Osteocyte (in vitro differentiated cells): ENCODE measurements around the gene SLC24A5. TPM values are rescaled to one million over a fixed set of nuclear protein-coding genes. Genes with fewer than 3 reads are reported as not detected.
A peak's percentile ranks its signal among the peaks of the same experiment; 100 is the strongest.

Source experiments
- DNase-seq: peaks from one replicate; pipeline ENCODE4 v3.0.0; 2021; ENCODE audit warnings: mixed read lengths; ENCODE audit not compliant: unreplicated experiment; ENCODE audit errors: extremely low spot score
- H3K27ac Mint-ChIP-seq: one replicate; pipeline ENCODE4 v1.8.0; 2021; ENCODE audit warnings: mild to moderate bottlenecking, mixed read lengths; ENCODE audit not compliant: unreplicated experiment
- H3K27me3 Mint-ChIP-seq: one replicate; pipeline ENCODE4 v1.8.0; 2021; ENCODE audit warnings: mixed read lengths; ENCODE audit not compliant: unreplicated experiment
- H3K36me3 Mint-ChIP-seq: one replicate; pipeline ENCODE4 v1.8.0; 2021; ENCODE audit warnings: mixed read lengths; ENCODE audit not compliant: unreplicated experiment
- H3K4me1 Mint-ChIP-seq: one replicate; pipeline ENCODE4 v1.8.0; 2021; ENCODE audit warnings: mixed read lengths; ENCODE audit not compliant: unreplicated experiment
- H3K4me3 Mint-ChIP-seq: one replicate; pipeline ENCODE4 v1.8.0; 2021; ENCODE audit warnings: mild to moderate bottlenecking, moderate library complexity, mixed read lengths; ENCODE audit not compliant: unreplicated experiment
- H3K9me3 Mint-ChIP-seq: one replicate; pipeline ENCODE4 v1.8.0; 2021; ENCODE audit warnings: mixed read lengths; ENCODE audit not compliant: unreplicated experiment
- total RNA-seq: library from RNA; stranded (reverse); gene quantifications from 2 replicates; pipeline ENCODE4 v1.2.1, GENCODE V29; 2021
- TF ChIP-seq, protein P1 (sequence below): fragments of 200-600 bp; sonication (generic); IDR thresholded peaks from 2 replicates; pipeline ENCODE4 v1.5.0; 2021; ENCODE audit warnings: antibody characterized with exemption, mild to moderate bottlenecking, moderate library complexity

Gene SLC24A5
- total RNA-seq, 1 donor from 2014 or later, result not detected

DNA sequence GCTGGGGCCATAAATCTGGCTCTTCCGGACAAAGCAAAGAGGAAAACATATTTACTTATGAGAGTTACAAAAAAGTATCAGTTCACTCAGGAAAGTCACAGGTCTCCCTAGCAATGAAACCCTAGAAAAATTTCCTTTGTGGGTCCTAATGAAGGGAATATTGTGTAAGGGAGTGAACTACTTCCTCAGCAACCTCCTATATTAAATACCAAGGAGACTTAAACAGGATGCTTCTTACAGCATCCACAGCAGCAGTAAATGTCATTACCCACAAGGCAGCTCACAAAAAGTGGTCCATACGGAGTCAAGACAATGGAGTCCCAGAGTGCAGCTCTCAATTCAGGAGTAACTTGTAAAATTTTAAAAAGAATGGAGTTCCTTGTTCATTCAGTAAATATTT, 14.9 kb upstream of the SLC24A5 start:
- Mint-ChIP-seq H3K4me3 (no peak overlapping the region), H3K36me3 (no peaks in the 10 kb centered on the region), H3K27me3 (peaks cover 49% of the 10 kb centered on the region), H3K27ac (no peak overlapping the region), H3K4me1 (no peaks in the 10 kb centered on the region), H3K9me3 (no peaks in the 10 kb centered on the region)
- DNase-seq, result no peak
- TF ChIP-seq, protein P1, sequence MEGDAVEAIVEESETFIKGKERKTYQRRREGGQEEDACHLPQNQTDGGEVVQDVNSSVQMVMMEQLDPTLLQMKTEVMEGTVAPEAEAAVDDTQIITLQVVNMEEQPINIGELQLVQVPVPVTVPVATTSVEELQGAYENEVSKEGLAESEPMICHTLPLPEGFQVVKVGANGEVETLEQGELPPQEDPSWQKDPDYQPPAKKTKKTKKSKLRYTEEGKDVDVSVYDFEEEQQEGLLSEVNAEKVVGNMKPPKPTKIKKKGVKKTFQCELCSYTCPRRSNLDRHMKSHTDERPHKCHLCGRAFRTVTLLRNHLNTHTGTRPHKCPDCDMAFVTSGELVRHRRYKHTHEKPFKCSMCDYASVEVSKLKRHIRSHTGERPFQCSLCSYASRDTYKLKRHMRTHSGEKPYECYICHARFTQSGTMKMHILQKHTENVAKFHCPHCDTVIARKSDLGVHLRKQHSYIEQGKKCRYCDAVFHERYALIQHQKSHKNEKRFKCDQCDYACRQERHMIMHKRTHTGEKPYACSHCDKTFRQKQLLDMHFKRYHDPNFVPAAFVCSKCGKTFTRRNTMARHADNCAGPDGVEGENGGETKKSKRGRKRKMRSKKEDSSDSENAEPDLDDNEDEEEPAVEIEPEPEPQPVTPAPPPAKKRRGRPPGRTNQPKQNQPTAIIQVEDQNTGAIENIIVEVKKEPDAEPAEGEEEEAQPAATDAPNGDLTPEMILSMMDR, result no peak

DNA sequence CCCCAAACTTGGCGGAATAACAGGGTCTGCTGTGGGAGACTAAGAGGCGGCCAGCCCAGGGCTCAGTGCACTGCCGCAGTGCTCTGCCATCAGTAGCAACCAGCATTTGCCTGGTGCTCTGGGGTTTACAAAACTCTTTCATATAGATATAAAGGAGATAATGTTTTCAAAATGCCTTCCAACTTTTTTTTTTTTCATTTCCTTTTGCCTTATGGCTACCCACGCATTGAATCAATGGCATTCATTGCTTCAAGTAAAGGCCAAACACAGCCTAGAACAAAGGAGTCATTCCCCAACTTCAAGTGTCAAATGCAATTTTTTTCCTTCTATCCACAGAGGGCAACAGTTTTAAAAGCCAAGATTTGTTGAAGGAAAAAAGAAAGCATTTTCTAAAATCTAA, 11.6 kb upstream of the SLC24A5 start:
- H3K4me1 Mint-ChIP-seq, result no peaks in the 10 kb centered on the region
- no peaks in the 10 kb centered on the region for H3K9me3 Mint-ChIP-seq
- H3K4me3 Mint-ChIP-seq, result no peak overlapping the region
- H3K36me3 Mint-ChIP-seq, result no peaks in the 10 kb centered on the region
- DNase-seq, result no peak
- no peak overlapping the region for H3K27ac Mint-ChIP-seq
- peaks cover 35% of the 10 kb centered on the region for H3K27me3 Mint-ChIP-seq
- TF ChIP-seq, protein P1, result no peak

DNA sequence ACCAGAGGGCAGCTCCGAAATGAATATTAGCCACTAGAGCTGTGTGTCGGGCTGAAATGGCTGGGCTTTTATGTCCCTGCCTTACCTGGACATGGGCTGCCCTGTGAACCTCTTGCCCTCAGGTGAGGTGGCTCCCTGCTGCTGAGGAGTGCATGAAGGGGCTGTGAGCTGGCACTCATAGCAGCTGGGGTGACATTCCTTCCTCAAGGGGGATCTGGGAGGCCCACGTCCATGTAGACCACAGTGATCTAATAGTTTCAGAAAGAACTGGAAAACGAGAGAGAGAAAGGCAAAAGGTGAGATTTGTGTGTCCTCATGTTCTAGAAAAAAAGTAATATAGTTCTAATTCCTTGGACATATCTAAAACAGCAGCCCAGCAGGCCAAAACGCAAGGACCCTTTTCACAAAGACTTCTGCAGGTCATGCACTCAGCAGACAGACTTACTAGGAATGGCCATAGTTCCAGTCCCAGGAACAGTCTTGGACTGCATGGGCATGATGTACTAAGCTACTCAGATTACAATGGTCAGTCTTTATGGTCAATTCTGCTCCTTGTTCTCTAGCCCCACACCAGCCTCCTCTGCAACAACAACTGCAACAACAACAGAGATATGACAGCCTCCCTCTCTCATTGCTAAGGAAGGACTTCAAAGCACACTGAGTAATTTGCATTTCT, 10.8 kb upstream of the SLC24A5 start:
- no peak for DNase-seq
- H3K9me3 Mint-ChIP-seq, result no peaks in the 10 kb centered on the region
- H3K36me3 Mint-ChIP-seq, result no peaks in the 10 kb centered on the region
- H3K4me1 Mint-ChIP-seq, result no peaks in the 10 kb centered on the region
- H3K27me3 Mint-ChIP-seq, result peaks cover 36% of the 10 kb centered on the region
- H3K27ac Mint-ChIP-seq, result no peak overlapping the region
- no peak overlapping the region for H3K4me3 Mint-ChIP-seq
- TF ChIP-seq, protein P1, result no peak

DNA sequence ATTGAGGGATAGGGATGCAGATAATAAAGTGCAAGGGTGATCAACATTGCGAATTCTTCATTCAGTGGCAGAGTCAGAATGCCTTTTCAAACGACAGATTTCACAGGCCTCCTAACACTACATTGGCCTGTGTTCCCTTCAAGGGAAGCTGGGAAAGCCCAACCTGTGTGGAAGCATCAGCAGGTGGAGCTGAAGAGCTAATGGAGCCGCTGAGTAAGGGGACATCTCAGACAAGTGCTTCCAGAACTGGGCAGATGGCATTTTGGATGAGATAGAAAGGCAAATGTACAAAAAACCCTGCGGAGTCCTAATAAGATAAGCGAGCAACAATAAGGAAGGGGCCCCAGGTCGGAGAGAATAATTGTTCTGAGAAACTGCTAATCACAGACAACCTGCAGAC, 8.5 kb upstream of the SLC24A5 start:
- no peak overlapping the region for H3K4me3 Mint-ChIP-seq
- DNase-seq, result no peak
- TF ChIP-seq, protein P1, result peak; percentile 52
- H3K9me3 Mint-ChIP-seq, result no peaks in the 10 kb centered on the region
- H3K27me3 Mint-ChIP-seq, result peaks cover 31% of the 10 kb centered on the region
- H3K27ac Mint-ChIP-seq, result no peak overlapping the region
- no peaks in the 10 kb centered on the region for H3K36me3 Mint-ChIP-seq
- H3K4me1 Mint-ChIP-seq, result no peaks in the 10 kb centered on the region

DNA sequence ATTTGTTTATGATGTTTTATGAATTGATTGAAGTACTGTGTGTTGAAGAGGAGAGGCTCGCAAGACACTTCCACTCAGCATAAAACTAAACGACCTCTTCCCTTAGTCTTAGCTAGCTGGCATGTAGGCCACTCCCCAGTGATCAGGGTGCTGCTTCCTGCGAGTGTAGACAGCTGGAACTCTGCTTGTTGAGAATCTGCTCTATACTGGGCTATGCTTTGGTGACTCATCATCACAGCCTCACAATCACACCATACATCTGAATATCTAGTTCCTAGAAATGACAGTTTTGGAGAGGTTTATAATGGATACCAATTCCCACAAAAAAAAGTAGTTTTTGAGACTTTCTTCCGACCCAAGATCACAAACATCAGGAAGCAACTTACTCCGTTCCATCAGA, 1.5 kb upstream of the SLC24A5 start:
- Mint-ChIP-seq H3K9me3 (no peaks in the 10 kb centered on the region), H3K4me3 (no peak overlapping the region), H3K27ac (no peak overlapping the region), H3K4me1 (no peaks in the 10 kb centered on the region), H3K27me3 (peaks cover 50% of the 10 kb centered on the region), H3K36me3 (no peaks in the 10 kb centered on the region)
- DNase-seq, result no peak
- TF ChIP-seq, protein P1, result no peak
